Dedifferentiated amniotic fluid mesenchymal stem cell (primary cell): ENCODE data around the gene GPC6.

ENCODE experiments used
- DNase-seq: peaks from one replicate; pipeline ENCODE4 v3.0.0-alpha.2; 2016; ENCODE audit errors: extremely low spot score

The GPC6 gene

DNA sequence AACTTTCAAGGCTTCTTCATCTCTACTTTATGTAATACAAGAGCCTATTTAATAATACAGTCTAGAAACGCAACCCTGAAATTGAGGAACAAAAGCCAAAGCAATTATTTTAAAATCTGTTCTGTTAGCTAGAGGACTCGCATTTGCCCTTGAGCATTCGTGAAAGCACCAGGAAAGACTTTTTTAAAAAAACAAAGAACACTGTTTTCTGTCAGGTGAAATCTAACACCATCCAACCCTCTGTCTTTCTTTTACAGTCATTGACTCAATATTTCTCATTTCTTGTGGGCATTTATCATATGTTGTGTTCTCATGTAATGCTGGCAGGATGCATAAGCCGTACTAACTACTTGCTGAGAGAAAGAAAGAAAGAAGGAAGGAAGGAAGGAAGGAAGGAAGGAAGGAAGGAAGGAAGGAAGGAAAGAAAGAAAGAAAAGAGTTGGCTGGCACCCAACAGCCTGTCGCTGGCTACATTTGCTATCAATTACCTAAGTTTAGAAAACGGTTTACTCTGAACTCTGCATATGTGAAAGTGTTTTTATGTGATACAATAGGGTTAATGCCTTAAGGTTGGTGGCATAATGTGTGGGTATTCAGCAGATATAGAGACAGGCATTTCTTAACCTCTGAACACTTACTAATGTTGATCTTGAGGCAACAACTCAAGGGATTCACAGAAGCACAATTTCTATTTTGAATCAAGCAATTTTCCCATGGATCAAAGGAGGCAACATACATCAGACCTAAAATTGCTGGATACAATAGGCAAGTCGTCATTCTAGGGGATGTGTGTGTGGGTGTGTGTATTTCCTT lies 807.4 kb downstream of the GPC6 start:
- no peak for DNase-seq

DNA sequence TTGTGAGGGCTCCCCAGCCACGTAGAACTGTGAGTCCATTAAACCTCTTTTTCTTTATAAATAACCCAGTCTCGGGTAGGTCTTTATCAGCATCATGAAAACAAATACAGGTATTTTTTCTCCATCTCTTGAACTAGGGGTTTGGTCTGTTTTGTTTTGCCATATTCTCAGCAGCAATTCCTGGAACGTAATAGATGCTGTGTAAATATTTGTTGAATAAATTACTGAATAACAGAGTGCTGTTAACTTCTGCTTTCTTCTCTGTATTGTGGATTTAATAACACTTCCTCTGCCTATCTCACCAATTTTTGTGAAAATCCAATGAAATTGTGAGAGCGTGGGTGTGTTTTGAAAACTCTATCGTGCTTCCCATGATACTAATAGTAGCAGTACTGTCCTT lies 823.4 kb downstream of the GPC6 start:
- DNase-seq: no peak

GRCh38 chr13:94050686-94051085 lies 824.1 kb downstream of the GPC6 start:
- DNase-seq: no peak

- no peak for DNase-seq
Measured at GRCh38 chr13:94053986-94054593, 827.5 kb downstream of the GPC6 start.

- no peak for DNase-seq
Measured at GRCh38 chr13:94056362-94056990, 829.9 kb downstream of the GPC6 start.

DNA sequence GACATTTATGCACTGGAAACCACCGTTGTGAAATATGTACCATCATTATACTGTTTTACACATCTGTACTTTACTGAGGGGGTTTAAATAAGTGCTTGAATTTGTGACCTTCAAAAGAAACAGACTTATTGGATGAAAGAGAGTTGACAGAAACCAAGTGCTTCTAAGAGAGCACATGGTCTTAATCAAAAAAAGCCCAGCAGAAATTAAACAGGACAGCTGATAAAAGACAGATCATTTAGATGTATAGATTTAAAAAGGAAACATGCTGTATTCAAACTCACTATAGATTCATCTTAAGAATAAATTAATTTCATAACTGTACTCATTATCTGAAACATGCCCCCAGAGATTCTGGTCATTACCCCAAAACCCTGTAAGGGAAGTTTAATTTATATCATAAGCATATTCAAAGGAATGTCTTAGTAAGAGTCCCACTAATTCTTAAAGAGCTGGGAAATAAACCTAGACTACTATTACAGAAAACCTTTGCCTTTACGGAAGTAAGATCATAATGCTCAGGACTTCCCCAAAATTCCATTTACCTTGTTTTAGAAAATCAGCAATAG lies 831.1 kb downstream of the GPC6 start:
- no peak for DNase-seq

DNA sequence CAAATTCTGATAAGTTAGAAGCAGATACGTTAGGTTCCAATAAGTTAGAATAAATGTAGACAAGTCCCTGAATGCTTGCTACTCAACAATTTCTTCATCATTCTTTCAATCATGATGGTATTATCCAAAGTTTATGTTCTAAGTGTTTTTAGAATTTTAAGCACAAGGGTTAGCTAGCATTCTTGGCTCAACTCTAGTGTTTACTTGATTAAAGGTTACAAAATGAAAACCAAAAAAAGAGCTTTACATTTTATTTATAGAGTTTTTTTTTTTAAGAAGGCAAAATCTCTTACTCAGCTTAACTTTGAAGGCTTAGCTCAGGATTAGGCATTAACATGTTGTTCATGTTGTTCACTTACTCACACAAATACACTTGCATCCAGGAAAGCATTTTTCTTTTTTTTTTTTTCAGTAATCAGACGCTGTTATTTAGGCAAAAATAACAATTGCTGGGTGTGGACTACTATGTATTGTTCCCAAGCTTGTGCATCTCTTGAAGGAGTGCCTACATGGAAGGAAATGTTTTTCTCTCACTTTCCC lies 832.3 kb downstream of the GPC6 start:
- no peak for DNase-seq

GRCh38 chr13:94061301-94061700 lies 834.7 kb downstream of the GPC6 start:
- DNase-seq: peak; percentile 46

DNA sequence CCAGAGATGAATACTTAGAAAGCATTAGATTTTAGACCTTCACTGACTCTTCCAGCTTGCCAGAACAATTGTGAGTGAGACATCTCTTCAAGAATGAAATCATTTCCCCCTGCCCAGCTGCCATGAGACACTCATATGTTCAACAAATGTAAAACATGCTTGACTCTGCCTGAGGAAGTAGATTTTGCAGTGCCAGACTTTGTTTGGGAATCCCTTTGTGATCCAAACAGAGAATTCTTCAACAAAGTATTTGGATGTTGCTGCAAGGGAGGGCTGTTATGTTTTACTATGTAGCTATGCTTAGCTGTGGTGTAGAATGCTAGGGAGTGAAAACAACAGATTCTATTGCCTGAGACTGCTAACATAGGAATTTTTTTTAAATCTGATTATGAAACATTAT lies 836.5 kb downstream of the GPC6 start:
- peak; percentile 25 for DNase-seq

DNA sequence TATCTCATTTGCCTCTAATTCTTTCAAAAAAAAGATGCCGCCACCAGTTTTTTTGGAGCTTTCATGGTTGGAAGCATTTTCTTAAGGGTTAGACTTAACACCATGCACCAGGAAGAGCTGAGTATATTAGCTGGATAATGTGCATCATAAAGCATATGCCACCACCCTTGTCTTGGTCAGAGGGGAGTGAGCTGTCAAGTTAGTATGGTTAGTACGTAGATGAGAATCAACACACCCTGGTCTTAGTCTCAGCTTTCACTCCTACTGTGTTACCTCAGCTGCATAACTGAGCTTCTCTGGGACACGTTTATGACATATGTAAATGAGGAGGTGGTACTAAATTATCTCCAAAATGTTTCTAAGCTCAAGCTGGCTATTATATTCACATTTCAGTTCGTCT lies 837.2 kb downstream of the GPC6 start:
- no peak for DNase-seq

GRCh38 chr13:94065741-94066140 lies 839.1 kb downstream of the GPC6 start:
- DNase-seq: no peak

DNA sequence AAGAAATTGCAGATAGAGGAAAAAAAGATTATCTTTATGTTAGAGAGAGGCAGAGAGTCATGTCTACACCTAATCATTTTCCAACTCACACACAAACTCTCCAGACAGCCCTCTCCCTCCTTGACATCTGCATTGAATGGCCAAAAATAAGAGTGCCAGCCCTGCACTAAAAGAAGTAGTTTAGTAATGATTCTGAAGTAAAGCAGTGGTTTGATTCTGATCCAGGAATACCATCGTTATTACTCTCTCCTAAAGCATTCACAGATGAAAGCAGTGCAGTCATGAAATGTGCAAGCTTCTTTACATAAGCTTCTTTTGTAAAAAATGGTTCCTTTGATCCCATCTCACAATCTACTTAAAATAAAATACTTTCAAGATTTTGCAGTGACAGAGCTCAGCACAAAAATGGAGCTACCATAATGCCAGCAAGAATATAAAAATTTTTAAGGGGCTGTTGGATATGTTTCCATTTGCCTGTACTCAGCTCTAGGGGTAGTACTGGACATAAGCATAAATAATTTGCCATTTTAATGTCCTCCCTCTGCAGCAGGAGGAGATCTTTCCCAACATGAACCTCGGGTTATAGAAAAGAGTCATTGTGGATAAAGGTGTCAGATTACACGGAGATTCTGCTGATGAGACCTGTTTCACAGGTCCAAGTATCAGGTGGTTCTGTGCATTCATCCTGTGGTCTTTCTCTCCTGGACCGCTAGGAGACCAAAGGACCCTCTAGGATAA lies 846.6 kb downstream of the GPC6 start:
- DNase-seq: peak; percentile 78

- DNase-seq: peak; percentile 48
Measured at GRCh38 chr13:94079876-94080275, 853.3 kb downstream of the GPC6 start.

DNA sequence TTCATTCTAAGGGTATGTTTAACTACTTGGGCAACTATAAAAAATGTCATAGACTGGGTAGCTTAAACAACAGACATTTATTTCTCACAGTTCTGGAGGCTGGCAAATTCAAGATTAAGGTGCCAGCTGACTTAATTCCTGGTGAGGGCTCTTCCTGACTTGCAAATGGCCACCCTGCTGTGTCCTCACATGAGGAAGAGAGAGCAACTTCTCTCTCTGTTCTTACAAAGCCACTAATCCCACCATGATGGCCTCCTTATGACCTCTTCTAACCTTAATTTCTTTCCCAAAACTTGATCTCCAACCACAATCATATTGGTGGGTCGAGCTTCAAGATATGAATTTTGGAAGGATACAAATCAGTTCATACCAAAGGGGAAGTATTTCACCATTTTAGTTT lies 853.9 kb downstream of the GPC6 start:
- no peak for DNase-seq

DNA sequence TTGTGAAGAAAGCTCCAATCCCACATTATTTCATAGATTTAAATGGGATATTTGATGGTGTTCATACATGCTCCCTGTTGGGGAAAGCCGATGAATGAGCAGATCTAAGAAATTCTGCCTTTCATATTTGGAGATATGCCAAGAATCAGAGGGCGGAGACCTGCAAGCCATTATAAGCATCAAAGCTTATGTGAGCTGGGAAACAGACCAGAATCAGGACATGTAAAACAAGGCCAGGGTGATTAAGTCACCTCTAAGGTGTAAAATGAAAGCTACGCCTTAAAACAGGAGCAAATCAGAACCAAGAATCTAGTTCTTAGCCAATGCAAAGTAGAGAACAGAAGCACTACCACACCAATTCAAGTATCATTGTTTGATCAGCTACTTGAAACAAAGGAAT lies 860.5 kb downstream of the GPC6 start:
- no peak for DNase-seq

GRCh38 chr13:94088742-94089141 lies 862.1 kb downstream of the GPC6 start:
- DNase-seq: no peak

DNA sequence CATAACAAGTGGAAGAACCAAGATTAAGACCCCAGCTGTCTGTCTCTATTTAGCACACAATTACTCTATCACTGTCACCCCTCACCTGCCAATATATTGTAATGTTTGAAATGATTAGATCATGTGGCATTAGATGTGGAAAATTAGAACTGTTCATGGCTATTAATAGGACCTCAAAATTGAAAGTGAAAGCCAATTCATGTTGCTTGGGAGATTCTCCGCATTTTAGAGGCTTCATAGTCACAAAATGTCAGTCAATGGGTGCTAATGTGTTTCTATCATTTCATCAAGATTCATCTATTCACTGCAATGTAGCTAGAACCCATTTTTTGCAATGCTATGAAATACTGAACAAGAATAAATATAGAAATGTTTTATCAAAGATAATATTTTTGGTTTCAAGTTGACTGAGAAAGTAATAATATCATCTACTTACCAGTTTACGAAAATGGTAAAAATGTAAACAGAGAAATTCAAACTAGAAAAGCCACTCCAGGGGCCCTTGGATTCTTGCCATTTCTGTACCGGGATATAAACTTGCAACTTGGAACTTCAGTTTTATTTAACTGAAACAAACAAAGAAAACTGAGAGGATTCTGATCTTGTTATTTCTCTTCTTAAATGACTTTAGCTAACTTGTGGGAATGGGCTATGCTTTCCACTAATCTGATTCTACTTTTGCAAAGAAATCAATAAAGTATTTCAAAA lies 864.3 kb downstream of the GPC6 start:
- DNase-seq: no peak

DNA sequence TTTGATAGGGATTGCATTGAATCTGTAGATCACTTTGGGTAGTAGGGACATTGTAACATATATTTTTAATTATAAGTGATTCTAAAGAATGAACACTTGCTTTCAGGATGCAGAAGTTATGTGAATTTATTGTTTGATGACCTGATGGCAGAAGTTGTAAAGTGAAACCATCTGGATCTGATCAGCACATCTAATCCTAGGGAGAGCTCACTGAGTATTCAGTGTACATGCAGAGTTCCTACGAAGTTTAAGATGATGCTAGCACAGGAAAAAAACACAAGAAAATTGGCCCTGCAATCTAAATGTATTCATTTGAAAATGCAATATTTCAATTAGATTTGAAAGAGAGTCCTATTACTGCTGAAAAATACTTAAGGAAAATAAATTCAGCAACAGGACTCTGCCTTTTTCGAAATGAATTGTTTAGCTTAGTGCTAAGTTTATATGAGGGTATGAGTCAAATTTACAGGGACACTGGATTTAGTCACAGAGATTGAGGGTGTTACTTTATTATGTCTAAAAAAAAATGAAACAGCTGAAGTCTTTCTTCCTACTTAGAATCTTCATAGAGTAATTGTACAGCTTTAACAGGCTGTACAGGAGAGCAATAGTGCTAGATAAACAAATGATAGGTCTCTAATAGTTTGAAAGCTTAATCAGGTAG lies 867.2 kb downstream of the GPC6 start:
- DNase-seq: no peak

- no peak for DNase-seq
Measured at GRCh38 chr13:94109715-94110374, 883.2 kb downstream of the GPC6 start.

- peak; percentile 93 for DNase-seq
Measured at GRCh38 chr13:94112227-94112626, 885.6 kb downstream of the GPC6 start.
